ENCODE data around the gene RNF144A.

The RNF144A gene

GRCh38 chr2:6885551-6885950 is 31.7 kb upstream of the RNF144A start:
- TF ChIP-seq MAX (IDR thresholded peaks at IDR 0.05; ENCODE audit: low read depth, low read length) (no peak), POLR2A (IDR thresholded peaks at IDR 0.05; ENCODE audit: extremely low read depth, insufficient read length) (no peak), MYC (IDR thresholded peaks at IDR 0.05; ENCODE audit: low read depth, low read length) (no peak), CTCF (IDR thresholded peaks at IDR 0.05; ENCODE audit: low read depth, low read length) (no peak)
- H3K4me3 ChIP-seq (ENCODE audit: low read depth, low read length): no peak overlapping the region
- DNase-seq (ENCODE audit: low read depth): no peak

GRCh38 chr2:6885968-6886367 is 31.2 kb upstream of the RNF144A start:
- TF ChIP-seq POLR2A (IDR thresholded peaks at IDR 0.05; ENCODE audit: extremely low read depth, insufficient read length): no peak
- no peak for TF ChIP-seq CTCF (IDR thresholded peaks at IDR 0.05; ENCODE audit: low read depth, low read length)
- no peak for TF ChIP-seq MAX (IDR thresholded peaks at IDR 0.05; ENCODE audit: low read depth, low read length)
- TF ChIP-seq MYC (IDR thresholded peaks at IDR 0.05; ENCODE audit: low read depth, low read length): no peak

GRCh38 chr2:6887751-6888192 is 29.4 kb upstream of the RNF144A start:
- TF ChIP-seq POLR2A (IDR thresholded peaks at IDR 0.05; ENCODE audit: extremely low read depth, insufficient read length): no peak
- no peak for TF ChIP-seq MYC (IDR thresholded peaks at IDR 0.05; ENCODE audit: low read depth, low read length)
- no peak for TF ChIP-seq CTCF (IDR thresholded peaks at IDR 0.05; ENCODE audit: low read depth, low read length)
- no peak for TF ChIP-seq MAX (IDR thresholded peaks at IDR 0.05; ENCODE audit: low read depth, low read length)
- no peak for DNase-seq (ENCODE audit: low read depth)
- H3K4me3 ChIP-seq (ENCODE audit: low read depth, low read length): no peak overlapping the region

More at GRCh38 chr2:6885968-6886367, 31.2 kb upstream of the RNF144A start:
- H3K4me3 ChIP-seq (ENCODE audit: low read depth, low read length): no peak overlapping the region
- no peak for DNase-seq (ENCODE audit: low read depth)

- no peak for TF ChIP-seq CTCF (IDR thresholded peaks at IDR 0.05; ENCODE audit: low read depth, low read length)
- DNase-seq (ENCODE audit: low read depth): no peak
- no peak overlapping the region for H3K4me3 ChIP-seq (ENCODE audit: low read depth, low read length)
Observed at GRCh38 chr2:6888724-6889123, 28.5 kb upstream of the RNF144A start.

- DNase-seq (ENCODE audit: low read depth): no peak
- no peak for TF ChIP-seq MAX (IDR thresholded peaks at IDR 0.05; ENCODE audit: low read depth, low read length)
- no peak for TF ChIP-seq CTCF (IDR thresholded peaks at IDR 0.05; ENCODE audit: low read depth, low read length)
- no peak for TF ChIP-seq MYC (IDR thresholded peaks at IDR 0.05; ENCODE audit: low read depth, low read length)
- TF ChIP-seq POLR2A (IDR thresholded peaks at IDR 0.05; ENCODE audit: extremely low read depth, insufficient read length): no peak
- no peak overlapping the region for H3K4me3 ChIP-seq (ENCODE audit: low read depth, low read length)
Observed at GRCh38 chr2:6893876-6894482, 23.2 kb upstream of the RNF144A start.

Measured in NB4 (cell line).